GM21515 (cell line): ENCODE results near the gene INSL4.

Experiments
- ATAC-seq: cut with Tn5 transposase; IDR thresholded peaks from one replicate; pipeline ENCODE4 v1.9.1; 2021; ENCODE audit not compliant: unreplicated experiment

INSL4 gene

GRCh38 chr9:5231212-5231611, at the start of gene INSL4:
INSL4 (plus strand) TSS chr9:5231419; CDS start chr9:5231524, 105 bp downstream.
- ATAC-seq = no peak

- ATAC-seq = no peak
Observed at GRCh38 chr9:5184776-5185175, 46.4 kb upstream of the INSL4 start.

GRCh38 chr9:5185220-5185840, 45.9 kb upstream of the INSL4 start, which contains the start of gene INSL6:
INSL6 (minus strand) TSS chr9:5185639; CDS start chr9:5185602, 37 bp downstream.
- ATAC-seq = no peak

GRCh38 chr9:5186416-5187169, 44.6 kb upstream of the INSL4 start:
- ATAC-seq = no peak

- no peak for ATAC-seq
Observed at GRCh38 chr9:5188060-5188984, 42.9 kb upstream of the INSL4 start.

- no peak for ATAC-seq
Observed at GRCh38 chr9:5191985-5192384, 39.2 kb upstream of the INSL4 start.

GRCh38 chr9:5193345-5193744, 37.9 kb upstream of the INSL4 start:
- ATAC-seq = no peak

- ATAC-seq = no peak
Observed at GRCh38 chr9:5195463-5195862, 35.8 kb upstream of the INSL4 start.

GRCh38 chr9:5205071-5205470, 26.1 kb upstream of the INSL4 start:
- ATAC-seq = no peak

GRCh38 chr9:5230554-5230953, 665 bp upstream of the INSL4 start:
- ATAC-seq = no peak

- no peak for ATAC-seq
Observed at GRCh38 chr9:5263351-5264218, 32.4 kb downstream of the INSL4 start.

GRCh38 chr9:5264219-5264595, 33.0 kb downstream of the INSL4 start:
- ATAC-seq = no peak

GRCh38 chr9:5265939-5266338, 34.7 kb downstream of the INSL4 start:
- ATAC-seq = no peak

- ATAC-seq = no peak
Observed at GRCh38 chr9:5269249-5269715, 38.1 kb downstream of the INSL4 start.

GRCh38 chr9:5274770-5275169, 43.6 kb downstream of the INSL4 start:
- no peak for ATAC-seq

- ATAC-seq = peak; percentile 58
Observed at GRCh38 chr9:5278486-5278885, 47.3 kb downstream of the INSL4 start.
